ENCODE results near the gene ADCY3.

Gene ADCY3

DNA sequence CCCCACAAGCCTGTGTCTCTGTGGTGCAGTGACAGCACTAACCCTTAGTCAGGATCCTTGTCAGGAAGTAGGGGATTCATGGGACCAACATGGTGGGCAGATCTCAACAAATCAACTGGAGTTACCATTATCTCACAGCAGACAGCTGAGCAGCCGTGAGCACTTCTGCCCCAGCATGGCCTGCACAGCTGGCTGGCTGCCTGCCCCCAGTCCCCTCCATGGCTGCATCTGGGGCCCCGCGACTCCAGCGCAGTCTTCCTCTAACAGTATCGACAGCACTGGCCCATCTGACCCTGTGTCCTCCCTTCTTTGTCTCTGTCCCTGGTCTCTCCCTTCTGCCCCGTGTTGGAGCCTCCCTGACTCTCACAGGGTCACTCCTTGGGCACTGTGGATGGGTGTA, 4.7 kb upstream of the ADCY3 start:
- no peak for DNase-seq

DNA sequence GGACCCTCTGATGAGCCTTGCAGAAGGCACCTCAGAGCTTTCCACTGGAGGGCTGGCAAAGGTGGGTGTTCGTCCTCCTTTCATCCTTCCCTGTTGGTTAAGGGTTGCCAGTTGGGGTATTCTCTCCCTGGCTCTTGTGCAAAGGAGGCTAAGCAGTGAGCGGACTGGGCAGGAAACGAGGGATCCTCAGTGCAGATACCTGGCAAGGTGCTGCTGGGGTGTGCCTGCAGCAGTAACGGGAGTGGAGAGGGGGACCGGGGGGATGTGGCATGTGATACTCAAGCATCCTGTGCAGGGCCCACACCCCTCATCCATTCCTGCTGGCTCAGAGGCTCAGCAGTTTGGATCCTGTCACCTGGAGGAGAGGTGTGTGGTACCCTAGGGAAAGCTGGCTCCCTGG, 4.2 kb upstream of the ADCY3 start:
- no peak for DNase-seq

DNA sequence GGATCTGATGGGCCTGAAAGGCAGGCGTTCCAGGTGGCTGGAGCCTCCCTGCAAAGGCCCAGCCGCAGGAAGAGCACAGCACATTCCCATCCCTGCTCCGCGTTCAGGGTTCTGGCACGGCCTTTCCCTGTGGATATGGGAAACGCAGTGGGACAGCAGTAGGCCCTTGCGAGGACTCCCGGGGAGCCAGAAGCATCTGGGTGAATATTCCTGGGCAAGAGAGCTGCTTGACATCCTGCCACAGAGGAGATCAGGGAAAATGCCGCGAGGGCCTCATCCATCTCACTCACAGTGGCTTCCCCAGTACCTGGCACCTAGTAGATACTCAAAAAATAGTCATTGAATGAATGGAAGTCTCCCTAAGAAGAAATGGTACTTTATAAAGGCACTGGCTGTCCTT, 3.1 kb upstream of the ADCY3 start:
- no peak for DNase-seq

- no peak for DNase-seq
These were observed 2.5 kb upstream of the ADCY3 start for GRCh38 chr2:24922556-24922955.

GRCh38 chr2:24920809-24921441, 888 bp upstream of the ADCY3 start:
- no peak for DNase-seq

DNA sequence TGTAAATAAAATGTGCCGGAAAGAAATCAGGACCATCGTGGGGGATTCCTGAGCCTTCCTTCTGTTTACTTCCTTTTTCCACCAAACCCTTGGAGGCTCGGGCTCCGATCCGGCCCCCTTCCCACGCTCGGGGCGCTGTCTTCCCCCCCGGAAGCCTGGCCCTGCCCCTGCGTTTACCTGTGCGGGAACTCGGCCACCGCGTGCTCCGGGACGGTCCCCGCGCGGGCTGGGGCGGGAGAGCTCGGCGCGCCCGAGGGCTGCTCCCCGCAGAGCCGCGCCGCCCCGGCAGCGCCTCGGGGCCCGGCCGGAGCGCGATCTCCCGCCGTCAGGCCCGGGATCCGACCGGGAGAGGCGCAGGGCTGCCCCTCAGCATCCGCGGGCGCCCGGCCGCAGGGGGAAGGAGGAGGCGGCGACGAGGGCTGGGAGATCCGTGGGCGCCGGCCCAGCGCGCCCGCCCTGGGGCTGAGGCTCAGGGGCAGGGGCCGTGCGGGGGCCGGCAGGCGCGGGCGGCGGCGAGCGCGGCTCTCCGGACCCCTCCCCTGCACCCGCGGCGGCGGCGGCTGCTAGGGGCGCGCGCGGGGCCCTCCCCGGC, 435 bp downstream of the ADCY3 start:
- no peak for DNase-seq

DNA sequence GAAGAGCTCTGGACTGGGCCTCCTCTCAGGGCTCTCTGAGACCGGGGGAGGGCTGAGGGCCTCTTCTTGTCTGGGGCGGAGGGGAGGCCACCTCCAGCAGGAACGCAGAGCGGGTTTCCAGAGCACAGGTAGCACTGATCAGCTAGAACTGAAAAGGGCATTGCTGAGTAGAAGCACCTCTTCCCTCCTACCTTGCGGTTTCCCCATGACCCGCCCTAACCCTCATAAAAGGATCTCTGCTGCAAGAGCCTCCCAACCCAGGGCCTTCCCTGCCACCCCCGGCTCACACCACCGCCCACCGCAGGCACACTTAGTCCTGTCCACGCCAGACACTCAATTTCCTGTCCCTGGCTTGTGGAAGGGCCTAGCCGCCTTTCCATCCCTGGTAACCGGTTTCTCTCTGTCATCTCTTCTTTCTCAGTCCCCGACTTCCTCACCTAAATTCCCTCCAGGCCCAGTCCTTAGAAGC, 966 bp downstream of the ADCY3 start:
- DNase-seq: peak; percentile 30

DNA sequence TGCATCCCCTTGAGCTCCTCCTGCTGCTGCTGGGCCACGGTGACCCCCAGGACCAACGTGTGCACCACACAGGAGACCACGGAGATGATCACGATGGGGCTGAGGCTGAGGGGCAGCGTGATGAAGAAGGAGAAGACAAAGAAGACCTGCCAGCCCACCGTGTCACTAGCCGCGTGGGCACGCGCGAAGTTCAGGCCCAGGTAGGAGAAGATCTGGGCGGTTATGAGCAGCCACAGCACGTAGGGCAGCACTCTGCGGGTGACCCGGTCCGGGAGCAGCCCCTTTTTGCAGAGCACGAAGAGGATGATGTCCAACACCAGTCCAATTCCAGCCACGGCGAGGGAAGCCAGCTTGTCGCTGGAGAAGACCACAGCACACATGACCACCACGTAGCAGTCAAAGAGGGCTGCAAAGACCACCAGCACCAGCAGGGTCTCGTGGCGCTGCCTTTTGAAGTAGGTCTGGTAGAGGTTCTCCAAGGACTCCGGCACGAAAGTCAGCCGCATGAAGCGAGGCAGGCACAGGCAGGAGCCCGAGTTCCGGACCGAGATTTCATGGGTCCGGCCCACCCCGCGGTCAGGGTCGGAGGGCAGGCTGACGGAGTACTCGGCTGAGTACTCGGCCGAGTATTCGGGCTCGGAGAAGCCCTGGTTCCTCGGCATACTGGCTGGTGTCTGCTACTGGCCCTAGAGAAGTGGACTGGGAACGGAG, 1.6 kb downstream of the ADCY3 start:
- no peak for DNase-seq

GRCh38 chr2:24917731-24918325, 2.2 kb downstream of the ADCY3 start:
- no peak for DNase-seq

DNA sequence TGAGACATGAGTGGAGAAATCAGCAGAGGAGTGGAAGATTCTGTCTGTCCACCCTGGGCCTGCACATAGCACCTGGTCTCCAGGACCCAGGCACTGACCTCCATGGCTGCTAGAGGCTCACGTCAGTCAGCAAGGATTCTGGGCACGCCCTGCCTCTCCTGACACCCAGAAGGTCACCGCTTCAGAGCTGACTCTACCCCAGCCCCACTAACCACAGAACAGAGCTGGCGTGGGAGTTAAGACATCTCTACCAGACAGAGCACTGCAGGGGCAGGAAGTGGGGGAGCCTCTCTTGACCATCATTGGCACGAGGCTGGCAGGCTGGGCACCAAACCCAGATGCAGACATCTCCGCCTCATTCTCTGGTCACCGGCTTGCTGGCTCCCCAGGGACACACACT, 3.0 kb downstream of the ADCY3 start:
- DNase-seq: no peak

DNA sequence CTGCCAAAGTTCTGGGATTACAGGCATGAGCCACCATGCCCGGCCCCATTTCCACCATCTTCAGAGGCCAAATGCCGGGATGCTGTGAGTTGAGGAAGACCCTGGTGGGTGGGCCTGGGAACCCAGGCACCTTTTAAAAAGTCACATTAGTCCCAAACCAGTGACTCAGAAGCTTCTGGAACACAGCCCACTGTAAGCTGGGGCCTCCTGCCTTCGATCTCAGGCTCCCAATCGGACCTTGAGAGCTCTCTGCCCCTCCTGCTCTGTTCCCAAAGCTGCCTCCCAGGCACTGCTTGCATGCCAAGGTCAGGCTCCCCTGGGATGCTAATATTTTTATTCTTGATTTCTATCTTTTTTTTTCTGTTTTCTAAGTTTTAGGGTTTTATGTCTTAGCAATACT, 4.2 kb downstream of the ADCY3 start:
- DNase-seq: no peak

DNA sequence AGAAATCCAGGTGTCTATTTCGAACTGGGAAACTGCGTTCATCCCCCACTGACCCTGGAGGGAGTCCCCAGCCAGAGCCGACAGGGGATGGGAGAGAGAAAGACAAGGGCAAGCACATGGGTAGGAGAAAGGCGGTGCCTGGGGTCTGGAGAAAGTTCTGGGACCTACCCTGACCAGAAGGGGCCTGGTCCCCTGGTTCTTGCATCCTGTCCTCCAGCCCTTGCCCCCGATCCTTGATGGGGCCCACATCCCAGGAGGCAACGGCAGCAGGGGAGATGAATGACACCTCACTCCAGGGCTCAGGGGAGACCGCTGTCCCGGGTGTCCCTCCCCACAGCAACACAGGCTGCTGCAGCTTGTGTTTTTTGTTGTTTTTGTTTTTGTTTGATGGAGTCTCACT, 4.9 kb downstream of the ADCY3 start:
- no peak for DNase-seq

DNA sequence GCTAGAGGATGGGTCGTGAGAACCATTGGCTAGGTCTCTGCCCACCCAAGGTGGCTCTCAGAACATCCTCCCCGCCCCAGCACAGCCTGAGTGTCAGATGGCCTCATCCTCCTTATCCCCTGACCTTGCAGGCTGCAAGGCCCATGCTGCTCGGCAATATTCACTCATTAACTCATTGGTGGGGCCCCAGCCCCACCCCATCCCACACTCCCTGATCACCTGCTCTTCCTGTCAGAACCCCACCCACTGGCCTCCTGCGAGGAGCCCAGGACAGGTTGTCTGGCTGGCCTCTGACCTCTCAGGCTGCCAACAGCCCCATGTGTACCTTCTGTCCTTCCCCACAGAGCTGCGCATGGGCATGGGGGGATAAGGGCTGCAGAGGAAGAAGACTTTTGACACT, 5.3 kb downstream of the ADCY3 start:
- DNase-seq: no peak

DNA sequence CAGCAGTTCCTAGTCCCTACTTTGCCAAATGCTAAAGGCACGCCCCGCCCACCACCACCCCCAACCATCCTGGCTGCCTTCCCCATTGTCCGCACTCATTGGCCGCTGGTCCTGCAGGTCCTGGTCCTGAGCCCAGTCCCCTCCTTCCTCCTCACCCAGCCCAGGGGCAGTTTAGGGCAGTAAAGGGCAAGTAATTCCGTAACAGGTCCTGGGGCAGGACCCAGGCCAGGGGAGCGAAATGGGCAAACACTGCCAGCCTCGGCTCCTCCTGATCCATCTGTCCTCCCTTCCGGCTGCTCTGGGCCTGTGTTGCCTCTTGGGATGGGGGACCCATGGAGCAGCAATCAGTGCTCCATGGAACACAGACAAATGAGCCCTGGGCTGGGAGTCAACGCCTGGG, 6.1 kb downstream of the ADCY3 start:
- no peak for DNase-seq

DNA sequence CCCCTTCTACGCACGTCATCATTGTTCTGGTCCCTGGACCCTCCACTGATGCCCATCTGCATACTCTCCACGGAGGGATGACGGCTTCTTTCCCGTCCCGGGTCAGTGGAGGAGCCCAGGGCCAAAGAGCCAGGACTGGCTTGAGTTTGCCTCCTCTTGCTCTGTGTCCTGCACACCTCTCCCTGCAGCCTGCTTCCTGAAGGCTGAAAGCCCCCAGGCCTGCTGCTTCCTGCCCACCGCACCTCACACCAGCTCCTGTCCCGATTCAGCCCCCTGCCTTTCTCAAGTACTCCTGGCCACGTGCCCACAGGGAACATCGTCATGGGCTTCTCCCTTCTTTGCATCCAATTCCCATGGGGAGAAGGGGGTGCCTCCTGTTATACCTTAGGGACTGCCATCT, 7.1 kb downstream of the ADCY3 start:
- no peak for DNase-seq

GRCh38 chr2:24912523-24912922, 7.5 kb downstream of the ADCY3 start:
- no peak for DNase-seq

GRCh38 chr2:24910245-24910644, 9.8 kb downstream of the ADCY3 start:
- DNase-seq: no peak

- no peak for DNase-seq
These were observed 10.4 kb downstream of the ADCY3 start for GRCh38 chr2:24909555-24910177.

- no peak for DNase-seq
These were observed 11.6 kb downstream of the ADCY3 start for GRCh38 chr2:24908461-24908901.

DNA sequence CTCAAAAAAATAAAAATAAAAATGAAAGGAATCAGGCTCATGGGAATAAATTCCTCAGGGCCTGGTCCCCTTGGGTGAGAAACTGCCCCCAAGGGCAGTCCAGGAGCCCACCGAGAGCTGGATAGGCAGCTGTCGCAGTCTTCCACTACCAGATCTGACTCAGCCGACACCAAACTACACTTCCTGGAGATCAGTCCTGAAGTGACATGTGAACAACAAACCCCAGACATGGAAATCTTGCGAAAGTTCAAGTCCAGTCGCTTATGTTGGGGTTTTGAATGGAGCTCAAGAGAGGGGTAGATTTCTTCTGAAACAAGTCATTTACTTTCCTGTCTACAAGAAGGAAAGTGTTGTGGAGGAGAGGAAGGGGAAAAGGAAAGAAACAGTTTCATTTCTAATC, 12.9 kb downstream of the ADCY3 start:
- DNase-seq: no peak

GRCh38 chr2:24906466-24906865, 13.6 kb downstream of the ADCY3 start:
- no peak for DNase-seq

DNA sequence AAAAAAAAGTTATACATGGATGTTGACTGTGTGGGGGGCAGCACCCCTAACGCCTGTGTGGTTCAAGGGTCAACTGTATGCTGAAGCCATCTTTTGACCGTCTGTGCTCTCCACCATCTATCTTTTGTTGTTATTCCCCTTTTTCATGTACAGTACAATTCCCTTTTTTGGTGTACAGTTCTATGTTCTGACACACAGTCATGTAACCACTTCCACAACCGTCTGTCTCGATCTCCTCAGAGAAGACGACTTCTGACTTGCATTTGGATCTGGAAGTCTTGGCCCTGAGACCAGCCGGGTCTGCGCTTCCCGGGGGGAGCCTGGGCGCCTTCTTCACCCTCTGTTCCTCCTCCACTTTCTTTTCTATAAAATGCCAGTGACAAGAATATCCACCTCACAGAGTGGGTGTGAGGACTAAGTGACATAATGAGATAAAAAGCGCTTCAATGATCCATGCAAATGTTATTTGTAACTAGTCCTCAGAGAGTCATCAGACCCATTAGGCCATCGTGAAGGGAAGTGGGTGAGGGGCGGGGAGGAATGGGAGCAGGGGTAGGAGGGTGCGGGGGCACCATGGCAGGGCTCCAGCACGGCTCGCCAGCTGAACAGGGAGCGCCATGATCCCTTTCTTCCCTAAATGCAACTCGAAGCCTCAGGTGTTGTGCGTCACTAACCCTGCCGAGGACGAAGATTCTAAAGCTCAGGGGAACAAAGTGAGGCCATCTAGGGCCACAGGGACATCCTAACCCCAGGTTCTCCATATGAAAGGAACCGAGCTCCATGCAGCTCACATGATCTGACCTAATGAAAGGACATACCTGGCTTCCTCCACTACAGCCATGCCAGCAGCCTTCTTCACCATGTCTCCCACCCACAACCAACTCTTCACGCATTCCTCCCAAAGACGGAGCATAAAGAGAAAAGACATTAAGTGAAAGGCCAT, 16.6 kb downstream of the ADCY3 start:
- DNase-seq: no peak
